Activated T-cell treated with anti-CD3 and anti-CD28 coated beads for 4 hours (primary cell): ENCODE data around the gene CTNNBL1.

Experiments
- DNase-seq: peaks from one replicate; pipeline ENCODE4 v3.0.0-alpha.2; 2020

CTNNBL1 gene

DNA sequence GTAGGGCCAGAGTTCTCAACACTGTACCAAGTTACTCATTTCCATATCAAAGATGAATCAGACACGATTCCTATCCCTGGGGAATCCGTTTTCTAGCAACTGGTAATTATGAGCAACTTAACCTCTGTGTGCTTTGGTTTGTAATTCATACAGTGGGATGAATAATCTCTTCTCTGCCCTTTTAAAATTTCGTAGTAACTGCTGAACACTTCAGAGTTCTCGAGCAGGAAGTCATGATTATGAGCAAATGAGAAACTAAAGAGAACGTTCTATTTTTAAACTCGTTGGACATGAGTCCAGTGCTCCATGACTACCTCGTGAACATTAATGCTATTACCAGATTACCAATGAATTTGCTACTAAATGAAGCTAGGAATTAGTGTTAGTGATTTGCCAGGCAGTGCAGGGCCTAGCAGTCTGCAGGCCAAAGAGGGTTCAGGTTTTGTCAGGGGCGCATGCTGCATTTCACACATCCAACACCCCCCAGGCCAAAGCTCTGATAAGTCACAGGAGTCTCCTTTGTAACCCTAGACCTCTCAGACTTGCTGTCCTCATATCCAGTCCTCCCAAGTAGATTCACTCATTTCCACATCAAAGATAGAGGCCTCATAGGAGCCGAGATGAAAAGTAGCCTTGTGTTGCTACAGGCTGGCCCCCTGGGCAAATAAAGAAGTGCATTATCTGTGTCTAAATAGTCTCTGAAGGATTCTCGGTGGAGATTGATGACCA, 163.3 kb downstream of the CTNNBL1 start:
- no peak for DNase-seq

DNA sequence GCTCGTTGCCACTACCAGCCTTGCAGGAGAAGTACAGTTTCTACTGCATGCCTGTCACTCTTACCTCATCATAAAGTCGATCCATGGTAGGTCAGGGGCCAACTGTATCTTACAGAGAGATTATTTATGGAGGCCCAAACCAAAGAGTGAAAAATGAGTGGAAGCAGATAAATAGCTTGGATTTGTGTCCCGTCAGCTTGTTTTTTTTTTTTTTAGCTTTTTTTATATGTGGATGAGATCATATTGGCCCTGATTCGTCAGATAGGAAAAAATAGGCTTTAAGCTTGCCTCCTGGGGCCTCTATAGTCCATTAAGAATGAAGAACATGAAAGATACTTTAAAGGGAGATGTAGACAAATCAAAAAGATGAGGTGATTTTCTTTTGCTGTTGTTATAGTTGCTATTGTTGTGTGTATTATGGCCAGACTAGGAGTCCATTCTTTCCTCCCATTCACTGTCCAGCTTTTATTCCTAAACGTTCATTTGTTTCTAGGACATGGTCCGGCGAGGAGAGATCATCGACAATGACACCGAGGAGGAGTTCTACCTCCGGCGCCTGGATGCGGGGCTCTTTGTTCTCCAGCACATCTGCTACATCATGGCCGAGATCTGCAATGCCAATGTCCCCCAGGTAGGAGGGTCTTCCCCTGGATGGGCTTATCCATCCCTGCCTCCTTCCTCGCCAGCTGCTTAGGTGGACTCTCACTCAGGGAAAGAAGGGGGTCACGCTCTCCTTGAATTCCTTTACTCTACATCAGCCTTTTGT, 165.8 kb downstream of the CTNNBL1 start:
- DNase-seq: no peak

DNA sequence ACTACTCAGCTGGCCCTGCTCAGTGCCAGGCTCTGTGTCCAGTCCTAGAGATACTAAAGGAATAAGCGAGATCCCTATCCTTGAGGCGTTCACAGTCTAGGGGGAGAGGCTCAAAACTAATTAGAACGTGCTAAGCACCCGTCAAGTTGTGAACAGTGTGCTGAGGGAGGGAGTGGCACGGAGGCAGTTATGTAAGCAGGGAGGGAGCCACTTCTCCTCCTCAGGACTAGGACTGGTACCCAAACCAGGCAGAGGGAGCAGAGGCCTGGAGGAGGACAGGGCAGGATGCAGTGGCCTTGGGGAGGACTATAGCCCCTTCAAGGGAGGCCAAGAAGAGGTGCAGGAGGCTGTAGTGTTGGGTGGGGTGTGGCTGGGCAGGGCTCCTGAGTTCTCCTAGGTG, 169.5 kb downstream of the CTNNBL1 start:
- no peak for DNase-seq

DNA sequence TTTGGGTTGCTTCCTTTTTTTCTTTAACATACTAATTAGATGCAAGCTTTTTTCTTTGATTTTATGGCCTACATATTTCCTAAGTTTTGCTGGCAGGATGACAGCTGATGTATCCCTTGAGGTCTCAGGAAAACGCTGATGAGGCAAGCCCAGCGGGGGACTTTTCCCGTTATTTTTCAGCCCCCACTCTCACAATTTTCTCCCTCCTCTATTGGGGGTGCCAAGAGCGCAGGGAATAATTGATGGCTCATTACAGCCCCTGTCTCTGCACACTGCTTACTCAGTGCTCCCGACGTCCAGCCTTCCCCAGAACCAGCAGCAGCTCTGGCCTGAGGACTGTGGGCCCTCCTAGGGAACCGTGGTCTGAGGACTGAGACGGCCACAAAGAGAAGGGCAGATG, 170.5 kb downstream of the CTNNBL1 start:
- DNase-seq: no peak

DNA sequence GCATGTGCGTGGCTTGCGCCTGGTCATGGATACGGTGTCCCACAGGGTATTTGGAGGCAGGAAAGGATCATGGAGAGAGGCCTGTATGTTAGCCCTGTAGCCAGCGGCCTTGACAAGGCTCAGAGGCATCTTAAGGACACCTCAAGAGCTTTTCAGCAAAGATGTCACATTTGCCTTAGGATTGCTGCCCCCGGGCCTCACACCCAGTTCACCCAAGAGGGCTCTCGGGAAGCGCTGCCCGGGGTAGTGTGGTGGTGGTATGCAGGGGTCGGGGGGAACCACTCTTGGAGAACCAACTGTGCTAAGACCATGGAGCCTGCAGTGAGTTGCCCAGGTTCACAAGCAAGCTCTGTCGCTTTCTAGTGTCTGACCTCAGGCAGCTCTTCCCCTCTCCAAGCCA, 172.2 kb downstream of the CTNNBL1 start:
- no peak for DNase-seq

DNA sequence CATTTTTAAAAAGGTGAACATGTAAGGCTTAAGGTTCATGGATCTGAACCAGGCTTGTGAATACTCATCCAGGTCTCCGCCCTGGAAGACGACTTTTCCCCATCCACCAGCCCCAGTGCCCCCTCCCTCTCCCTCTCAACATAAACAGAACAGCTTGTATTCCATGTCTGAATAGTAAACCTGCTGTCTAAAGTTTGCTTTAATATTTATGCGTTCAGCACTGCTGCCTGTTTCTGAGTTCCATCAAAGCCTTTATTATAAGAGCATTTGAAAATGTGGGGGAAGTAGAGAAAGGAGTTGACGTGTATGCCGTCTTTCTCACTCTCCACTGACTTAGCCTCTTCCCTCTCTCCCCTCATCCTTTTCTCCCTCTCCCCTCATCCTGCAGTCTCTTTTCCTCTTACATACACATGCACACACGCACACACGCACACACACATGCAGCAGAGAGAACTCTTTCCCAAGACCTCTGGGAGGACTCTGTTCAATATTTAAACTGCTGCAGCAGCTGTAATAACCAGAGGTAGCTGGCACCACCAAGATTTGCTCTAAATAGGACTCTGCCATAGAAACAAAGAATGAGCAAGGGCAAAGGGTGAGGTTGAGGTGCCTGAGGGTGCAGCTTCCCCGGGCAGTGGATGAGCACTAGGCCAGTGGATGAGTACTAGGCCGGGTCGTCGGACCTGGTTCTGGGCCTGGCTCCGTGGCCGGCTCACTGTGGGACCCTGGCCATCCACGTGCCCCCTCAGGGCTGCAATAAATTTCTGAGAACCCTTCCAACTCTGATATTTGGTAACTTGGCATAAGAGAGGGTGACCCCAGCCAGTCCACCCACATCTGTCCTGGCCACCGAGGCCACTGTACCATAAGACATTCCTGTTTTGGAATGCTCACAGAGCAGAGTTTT, 173.7 kb downstream of the CTNNBL1 start:
- no peak for DNase-seq

DNA sequence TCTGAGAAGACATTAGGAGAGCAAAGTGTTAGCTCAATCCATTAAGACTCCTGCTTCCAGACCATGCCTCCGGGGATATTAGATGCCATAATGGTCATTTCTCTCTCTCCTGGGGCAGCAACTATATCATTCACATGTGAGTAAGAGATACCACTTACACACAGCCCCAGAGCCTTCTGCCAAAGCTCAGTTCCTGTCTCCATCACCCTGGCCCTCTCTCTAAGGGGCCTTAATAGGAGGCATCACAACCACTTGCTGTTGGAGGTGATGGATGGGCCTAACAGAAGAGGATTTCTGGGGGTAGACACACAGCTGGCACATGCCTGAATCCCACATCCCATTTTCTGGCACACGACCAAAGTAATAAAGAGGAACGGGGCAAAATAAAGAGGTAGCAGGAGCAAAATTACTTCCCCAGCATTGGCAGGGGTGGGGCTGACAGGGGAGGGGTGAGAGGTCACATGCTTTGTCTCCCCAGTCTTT, 175.1 kb downstream of the CTNNBL1 start:
- DNase-seq: no peak

DNA sequence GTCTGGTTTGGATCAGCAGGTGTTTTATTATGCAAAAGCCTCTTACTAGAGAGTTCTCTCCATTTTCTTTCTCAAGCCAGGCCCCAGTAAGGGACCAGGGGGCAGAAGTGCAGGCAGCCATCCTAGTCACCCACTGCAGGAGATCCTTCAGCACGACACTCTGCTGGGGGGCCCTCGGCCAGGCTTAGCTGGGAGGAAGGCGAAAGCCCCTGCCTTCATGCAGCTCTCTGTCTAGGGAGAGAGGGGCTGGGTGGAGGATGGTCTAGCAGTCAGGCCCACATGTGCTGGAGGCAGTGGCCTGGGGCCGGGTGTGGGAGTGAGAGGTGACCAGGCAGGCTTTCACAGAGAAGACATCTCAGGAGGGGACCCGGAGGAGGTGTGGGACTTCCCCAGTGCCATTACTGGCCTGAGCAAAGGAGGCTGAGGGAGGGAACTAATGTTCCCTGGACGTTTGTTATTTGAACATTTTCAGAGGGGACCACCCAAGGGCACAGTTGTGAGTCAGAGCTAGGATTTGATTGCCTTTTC, 175.6 kb downstream of the CTNNBL1 start:
- no peak for DNase-seq

DNA sequence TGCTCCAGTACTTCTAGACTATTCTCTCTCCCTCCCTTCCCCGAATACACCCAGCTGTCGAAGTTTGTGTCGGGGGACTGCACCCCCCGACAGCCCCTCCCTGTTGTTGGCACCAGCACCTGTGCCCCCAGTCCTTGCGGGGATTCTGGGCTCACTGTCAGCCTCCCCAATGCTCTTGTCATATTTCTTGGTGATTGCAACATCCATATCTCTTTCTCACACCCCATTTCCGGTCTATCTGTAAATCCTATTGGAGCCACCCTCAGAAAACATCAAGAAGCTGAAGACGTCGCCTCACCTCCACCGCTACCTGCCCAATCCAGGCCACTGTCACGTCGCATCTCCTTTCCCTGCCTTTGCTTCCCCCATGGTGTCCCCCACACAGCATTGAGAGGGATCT, 176.5 kb downstream of the CTNNBL1 start:
- no peak for DNase-seq

DNA sequence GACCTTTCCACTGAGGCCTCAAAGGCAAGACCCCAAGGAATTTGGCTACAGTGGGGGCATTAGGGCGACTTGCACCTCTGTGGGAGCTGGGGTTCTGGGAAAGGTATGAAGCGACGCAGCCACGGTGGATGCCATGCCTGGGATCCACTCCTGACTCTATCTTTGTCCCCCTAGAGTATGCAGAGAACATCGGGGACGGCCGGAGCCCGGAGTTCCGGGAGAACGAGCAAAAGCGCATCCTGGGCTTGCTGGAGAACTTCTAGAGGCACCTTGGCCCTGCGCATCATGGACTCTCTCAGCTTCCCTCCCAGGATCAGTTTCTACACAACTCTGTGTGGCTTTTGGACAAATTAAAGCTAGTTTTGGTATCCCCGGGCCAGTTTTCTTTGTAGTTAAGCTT, 177.9 kb downstream of the CTNNBL1 start:
- no peak for DNase-seq

DNA sequence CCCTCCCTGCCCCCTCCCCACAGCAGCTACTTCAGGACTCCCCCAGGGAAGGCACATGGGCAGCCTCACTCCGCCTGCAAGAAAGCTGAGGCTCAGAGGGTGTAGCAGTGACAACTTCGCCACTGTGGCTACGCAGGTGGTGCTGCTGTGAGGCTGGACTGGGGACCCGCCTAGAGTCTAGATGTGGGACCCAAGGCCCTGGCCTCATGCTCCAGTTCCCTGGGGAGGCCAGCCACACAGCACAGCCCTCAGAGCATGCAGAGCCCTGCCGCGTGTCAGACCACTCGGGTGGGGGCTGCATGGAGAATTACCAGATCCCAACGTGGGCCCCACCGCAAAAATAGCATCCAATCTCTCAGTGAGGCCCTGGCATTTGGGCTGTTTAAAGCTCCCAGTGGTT, 178.3 kb downstream of the CTNNBL1 start:
- DNase-seq: no peak

DNA sequence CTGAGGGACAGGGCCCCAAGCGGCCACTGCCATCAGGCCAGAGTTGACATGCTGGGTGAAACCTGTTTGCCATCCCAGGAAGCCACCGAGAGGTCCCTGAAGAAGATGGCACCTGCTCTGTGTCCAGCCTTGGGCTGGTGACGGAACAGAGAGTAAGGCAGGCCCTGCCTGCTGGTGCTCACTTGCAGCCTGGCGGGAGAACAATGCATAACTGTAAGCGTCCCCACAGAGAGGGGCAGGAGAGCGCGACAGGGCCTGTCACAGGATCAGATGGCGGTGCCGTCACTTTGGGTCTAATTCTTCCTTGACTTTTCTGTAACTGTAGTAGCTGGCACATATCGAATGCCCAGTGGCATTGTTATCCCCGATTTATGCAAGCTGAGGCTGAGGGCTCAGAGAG, 180.1 kb downstream of the CTNNBL1 start:
- no peak for DNase-seq

DNA sequence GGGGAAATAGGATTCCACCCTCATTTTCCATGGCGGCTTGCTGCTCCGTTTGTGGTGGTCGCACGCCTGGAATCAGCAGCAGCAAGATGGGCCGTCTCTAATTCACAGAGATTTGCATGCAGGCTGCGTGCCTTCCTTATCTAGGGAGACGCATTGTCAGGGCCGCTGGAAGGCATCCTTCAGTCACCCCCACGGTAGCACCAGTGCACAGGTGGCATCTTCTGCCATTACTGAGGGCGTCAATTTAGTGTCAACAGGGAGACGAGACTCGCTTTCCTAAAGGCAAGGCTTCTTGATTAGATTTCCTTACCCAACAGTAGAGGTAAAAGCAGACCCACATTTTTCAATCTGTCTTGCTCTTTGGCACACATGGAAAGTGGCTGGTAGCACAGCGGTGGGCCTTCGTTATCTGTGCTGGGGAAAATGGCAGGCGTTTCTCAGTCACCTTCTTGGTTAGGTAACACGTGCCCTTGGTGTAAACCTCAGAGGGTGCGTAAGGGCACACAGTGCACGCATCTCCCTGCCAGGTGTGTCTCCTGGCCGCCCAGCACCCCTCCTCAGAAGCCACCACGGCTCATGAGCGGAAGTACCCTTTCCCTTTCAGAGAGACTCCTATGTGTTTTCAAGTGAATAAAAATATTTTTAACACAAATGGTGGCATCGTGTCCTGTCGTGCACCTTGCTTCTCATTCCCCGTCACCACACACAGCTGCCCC, 181.8 kb downstream of the CTNNBL1 start:
- DNase-seq: no peak

DNA sequence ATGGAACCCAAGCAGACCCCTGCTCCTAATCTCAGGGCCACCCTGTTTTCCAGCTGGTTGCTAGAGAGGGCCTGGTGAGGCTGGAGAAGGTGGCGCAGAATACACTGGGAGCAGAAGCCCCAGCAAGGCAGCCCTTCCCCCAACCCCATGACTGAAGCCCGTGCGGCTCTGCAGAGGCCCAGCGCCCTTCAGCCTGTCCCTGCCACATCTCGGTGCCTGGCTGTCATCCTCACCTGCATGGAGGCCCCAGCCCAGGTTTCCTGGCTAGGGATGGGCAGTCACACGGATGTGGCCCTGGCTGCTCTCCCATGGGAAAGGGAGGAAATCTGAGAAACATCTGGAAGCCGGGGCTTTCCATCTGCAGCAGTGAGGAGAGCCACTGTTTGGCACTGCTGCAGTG, 183.0 kb downstream of the CTNNBL1 start:
- DNase-seq: no peak

DNA sequence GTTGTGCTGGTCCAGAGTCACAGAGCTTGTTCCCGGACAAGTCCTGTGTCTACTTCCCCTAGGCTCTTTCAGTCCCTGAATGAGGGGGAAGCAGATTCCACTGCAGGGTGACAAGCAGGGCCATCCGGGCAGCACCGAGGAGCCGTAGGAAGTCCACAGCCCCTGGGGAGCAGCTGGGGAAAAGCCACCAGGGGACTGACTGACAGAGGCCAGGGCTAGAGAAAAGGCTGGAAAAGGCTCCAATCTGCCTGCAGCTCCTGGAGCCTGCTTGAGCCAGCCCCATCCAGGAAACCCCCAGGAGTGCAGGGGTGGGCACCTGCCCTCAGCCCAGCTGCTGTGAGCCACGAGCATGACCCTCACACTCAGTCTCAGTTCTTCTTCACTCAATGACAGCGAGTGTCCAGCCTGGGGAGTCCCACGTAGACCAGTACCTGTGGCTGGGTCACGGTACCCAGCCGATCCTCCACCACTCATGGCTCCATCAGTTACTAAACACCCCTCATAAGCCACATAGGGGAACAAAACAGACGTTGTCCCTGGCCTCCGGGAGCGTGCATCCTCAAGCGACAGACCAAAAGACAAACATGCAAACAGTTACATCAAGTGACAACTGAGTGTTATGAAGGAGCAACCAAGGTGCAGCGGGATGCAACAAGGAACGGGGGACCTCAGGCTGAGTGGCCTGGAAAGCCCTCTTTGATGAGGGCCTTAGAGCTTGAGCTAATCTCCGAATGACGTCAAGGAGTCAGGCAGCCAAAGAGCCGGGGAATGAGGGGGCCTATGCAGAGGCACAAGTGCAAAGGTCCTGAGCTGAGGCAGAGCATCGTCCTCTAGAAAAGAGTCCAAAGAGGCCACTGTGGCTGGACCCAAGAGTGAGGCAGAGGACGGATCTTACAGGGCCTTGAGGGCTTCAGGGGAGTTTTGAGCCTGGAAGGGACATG, 184.3 kb downstream of the CTNNBL1 start:
- DNase-seq: no peak

DNA sequence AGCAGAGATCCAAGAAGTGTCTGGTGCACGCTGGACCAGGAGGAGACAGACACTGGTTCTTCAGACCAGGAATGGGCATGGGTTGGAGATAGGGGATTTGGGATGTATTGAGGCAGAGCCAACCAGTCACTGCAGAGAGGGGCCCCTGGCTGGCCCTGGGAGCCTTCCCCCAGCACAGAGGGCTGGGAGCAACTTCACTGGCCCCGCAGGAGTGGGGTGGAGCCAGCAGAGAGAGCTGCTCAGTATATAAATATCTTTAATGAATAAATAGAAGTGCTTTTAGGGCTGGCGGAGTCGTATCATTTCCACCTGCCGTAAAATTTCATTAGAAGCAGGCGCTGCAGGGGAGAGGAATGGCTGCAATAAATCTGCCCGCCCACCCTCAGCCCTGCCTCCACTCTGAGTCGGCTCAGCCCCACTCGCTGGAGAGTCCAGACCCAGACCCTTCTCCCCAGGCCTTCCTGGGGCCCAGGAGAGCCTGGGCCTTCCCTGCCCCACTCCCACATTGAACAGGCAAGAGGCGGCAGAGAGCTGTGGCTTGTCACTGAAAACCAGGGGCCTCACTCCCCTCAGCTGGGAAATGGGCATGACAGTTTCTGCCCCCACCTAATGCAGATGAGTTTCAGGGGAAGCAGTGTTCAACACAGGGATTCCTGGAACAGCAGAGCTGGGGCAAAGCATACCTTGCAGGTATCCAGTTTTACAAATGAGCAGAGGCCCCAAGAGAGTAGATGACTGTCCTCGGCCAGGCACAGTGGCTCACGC, 185.2 kb downstream of the CTNNBL1 start:
- DNase-seq: no peak

DNA sequence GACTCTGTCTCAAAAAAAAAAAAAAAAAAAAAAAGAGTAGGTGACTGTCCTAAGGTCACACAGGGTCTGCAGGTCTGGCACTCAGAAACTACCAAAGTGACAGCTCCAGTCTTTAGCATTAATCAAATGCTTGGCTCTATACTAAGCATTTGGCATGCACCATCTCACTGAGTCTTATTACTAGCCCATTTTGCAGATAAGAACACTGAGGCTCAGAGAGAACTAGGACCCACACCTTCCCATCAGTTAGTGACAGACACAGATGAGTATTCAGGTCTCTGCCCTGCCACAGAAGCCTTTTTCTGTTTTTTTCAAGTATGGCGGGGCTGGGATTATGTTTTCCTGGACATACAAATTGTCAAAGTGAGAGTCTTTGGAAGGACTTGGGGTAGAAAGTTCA, 186.0 kb downstream of the CTNNBL1 start:
- no peak for DNase-seq

DNA sequence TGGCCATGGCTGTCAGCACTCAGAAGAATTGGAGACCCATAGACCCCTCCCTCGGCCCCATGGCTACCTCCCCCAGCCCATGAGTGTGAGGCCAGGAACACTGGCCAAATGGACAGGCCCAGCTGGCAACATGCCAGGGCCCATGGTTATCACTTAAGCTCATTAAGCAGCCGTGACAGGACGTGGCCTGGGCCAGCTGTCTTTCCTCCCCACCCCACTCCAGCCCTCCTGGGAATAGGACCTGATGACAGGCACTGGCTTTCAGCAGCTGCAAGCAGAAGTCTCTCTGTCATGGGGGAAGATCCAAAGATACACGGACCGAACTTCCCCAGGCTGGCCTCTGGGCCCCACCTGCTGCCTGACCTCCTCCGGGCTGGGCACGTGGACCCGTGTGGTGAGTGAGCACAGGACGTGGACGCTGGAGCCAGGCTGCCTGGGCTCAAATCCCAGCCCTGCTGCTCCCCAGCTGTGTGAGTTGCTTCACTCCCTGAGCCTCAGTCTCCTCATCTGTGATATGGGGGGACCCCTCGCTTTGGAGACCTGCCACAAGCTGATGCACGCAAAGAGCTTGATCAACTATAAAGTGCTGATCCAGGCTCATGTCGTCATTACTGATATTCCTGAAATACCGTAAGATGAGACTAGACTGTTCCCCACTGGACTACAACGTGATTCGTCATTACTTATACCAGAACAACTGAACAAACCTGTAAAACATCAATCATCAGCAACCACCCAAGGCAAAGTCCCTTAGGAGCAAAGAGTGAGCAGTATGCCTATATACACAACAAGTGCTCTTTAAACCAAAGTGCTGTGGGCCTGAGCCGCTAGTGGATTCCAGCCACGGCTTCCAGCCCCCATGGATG, 187.1 kb downstream of the CTNNBL1 start:
- no peak for DNase-seq

DNA sequence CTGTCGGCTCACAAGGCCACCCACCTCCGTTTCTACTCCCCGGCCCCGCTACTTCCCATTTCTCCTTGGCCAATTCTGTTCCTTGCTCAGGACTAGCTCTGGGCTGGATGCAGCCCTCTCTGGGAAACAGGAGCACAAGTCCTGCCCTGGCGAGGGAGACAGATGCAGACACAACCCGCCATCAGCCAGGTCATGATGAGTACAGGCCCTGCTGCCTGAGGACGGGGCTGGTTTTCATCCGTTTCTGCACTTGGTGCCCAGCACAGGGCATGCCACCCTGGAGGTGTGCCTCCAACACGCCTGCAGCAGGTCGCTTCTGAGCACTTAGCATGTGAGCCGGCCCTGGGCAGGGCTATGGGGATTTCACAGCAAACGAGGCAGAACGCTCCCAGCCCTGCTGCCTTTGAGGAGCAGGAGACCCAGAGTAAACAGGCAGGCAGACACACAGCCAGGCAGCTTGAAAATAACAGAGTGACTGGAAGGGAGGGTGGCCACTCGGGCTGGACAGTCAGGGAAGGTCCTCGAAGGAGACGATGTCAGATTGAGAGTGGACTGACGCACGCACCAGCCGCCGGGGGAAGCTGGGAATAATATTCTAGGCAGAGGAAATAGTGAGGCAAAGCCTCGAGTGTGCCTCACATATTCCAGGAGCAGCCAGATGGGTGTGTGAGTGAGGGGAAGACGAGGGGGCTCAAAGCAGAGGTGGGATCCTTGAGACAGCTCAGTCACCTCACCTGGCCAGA, 187.9 kb downstream of the CTNNBL1 start:
- no peak for DNase-seq
